ENCODE measurements around the gene S100P. TPM values are rescaled to one million over a fixed set of nuclear protein-coding genes. Genes with fewer than 3 reads are reported as not detected.
A peak's percentile ranks its signal among the peaks of the same experiment; 100 is the strongest.

Gene S100P
- total RNA-seq, 1 donor from 2014 or later: not detected

DNA sequence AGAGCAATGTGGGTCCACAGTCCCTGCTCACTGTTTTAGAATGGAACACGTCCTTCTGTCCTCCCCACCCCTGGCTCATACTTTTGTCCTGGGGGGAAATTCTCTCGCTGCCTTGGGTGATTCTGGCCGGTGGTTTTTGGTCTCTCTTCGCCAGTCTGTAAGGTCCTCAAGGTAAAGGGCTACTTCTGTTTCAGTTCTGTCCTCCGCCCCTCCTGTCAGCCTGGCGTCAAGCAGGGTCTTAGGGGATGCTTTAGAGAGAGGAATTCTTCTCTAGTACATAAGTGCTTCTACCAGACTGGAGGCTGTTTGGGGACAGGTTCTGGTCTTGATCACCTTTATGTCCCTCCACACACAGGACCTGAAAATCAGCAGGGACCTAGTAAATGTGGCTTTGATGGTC is 16.6 kb downstream of the S100P start:
- no peak for TF ChIP-seq EZH2 (IDR thresholded peaks at IDR 0.05)
- TF ChIP-seq EZH2phosphoT487 (IDR thresholded peaks at IDR 0.05): no peak
- TF ChIP-seq, protein P1, sequence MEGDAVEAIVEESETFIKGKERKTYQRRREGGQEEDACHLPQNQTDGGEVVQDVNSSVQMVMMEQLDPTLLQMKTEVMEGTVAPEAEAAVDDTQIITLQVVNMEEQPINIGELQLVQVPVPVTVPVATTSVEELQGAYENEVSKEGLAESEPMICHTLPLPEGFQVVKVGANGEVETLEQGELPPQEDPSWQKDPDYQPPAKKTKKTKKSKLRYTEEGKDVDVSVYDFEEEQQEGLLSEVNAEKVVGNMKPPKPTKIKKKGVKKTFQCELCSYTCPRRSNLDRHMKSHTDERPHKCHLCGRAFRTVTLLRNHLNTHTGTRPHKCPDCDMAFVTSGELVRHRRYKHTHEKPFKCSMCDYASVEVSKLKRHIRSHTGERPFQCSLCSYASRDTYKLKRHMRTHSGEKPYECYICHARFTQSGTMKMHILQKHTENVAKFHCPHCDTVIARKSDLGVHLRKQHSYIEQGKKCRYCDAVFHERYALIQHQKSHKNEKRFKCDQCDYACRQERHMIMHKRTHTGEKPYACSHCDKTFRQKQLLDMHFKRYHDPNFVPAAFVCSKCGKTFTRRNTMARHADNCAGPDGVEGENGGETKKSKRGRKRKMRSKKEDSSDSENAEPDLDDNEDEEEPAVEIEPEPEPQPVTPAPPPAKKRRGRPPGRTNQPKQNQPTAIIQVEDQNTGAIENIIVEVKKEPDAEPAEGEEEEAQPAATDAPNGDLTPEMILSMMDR (IDR thresholded peaks at IDR 0.05): no peak
- Histone ChIP-seq H3K9ac (no peak overlapping the region), H3K27ac (no peak overlapping the region), H3K27me3 (peaks cover 46% of the 10 kb centered on the region), H3K4me2 (peak overlapping the region; percentile 100), H3K4me3 (peak overlapping the region; percentile 88), H3K4me1 (peaks cover 16% of the 10 kb centered on the region), H2AFZ (replicated peaks) (peak overlapping the region; percentile 95), H3K9me3 (ENCODE audit: low read depth) (no peaks in the 10 kb centered on the region), H4K20me1 (ENCODE audit: low read depth) (peaks cover 26% of the 10 kb centered on the region), H3F3A (ENCODE audit: low read depth) (peaks cover 15% of the 10 kb centered on the region), H3K79me2 (ENCODE audit: low read depth) (peaks cover 43% of the 10 kb centered on the region), H3K36me3 (no peaks in the 10 kb centered on the region)
- peaks cover 2% of the 10 kb centered on the region for H3K27me3 Mint-ChIP-seq (ENCODE audit: insufficient read depth, low read depth)
- H3K9me3 Mint-ChIP-seq: peaks cover 2% of the 10 kb centered on the region
- peaks cover 35% of the 10 kb centered on the region for H3K36me3 Mint-ChIP-seq
- peak overlapping the region; percentile 99 for H3K4me3 Mint-ChIP-seq
- H3K27ac Mint-ChIP-seq: no peak overlapping the region
- DNase-seq (ENCODE audit: low spot score): peak; percentile 34
- H3K4me1 Mint-ChIP-seq: peaks cover 24% of the 10 kb centered on the region

- H3K9me3 ChIP-seq (ENCODE audit: low read depth): no peaks in the 10 kb centered on the region
- peaks cover 20% of the 10 kb centered on the region for H3F3A ChIP-seq (ENCODE audit: low read depth)
- no peak overlapping the region for H3K27ac Mint-ChIP-seq
- H3K4me3 Mint-ChIP-seq: peak overlapping the region; percentile 99
- no peak overlapping the region for H3K4me3 ChIP-seq
- peaks cover 26% of the 10 kb centered on the region for H4K20me1 ChIP-seq (ENCODE audit: low read depth)
- no peak for DNase-seq (ENCODE audit: low spot score)
- no peak overlapping the region for H3K9ac ChIP-seq
- H3K4me1 Mint-ChIP-seq: peaks cover 27% of the 10 kb centered on the region
- no peak overlapping the region for H3K27ac ChIP-seq
- no peaks in the 10 kb centered on the region for H3K36me3 ChIP-seq
- H3K9me3 Mint-ChIP-seq: no peaks in the 10 kb centered on the region
- H3K4me1 ChIP-seq: peaks cover 16% of the 10 kb centered on the region
- peaks cover 32% of the 10 kb centered on the region for H3K36me3 Mint-ChIP-seq
- peaks cover 46% of the 10 kb centered on the region for H3K27me3 ChIP-seq
- peak overlapping the region; percentile 100 for H3K4me2 ChIP-seq
- TF ChIP-seq EZH2 (IDR thresholded peaks at IDR 0.05): no peak
- TF ChIP-seq, protein P1 (IDR thresholded peaks at IDR 0.05): no peak
- no peak for TF ChIP-seq EZH2phosphoT487 (IDR thresholded peaks at IDR 0.05)
- H3K79me2 ChIP-seq (ENCODE audit: low read depth): peaks cover 36% of the 10 kb centered on the region
- peaks cover 2% of the 10 kb centered on the region for H3K27me3 Mint-ChIP-seq (ENCODE audit: insufficient read depth, low read depth)
- no peak overlapping the region for H2AFZ ChIP-seq (replicated peaks)
Observed at GRCh38 chr4:6710996-6711395, 17.3 kb downstream of the S100P start.

GRCh38 chr4:6714954-6715353 is 21.3 kb downstream of the S100P start:
- no peak overlapping the region for H3K9ac ChIP-seq
- DNase-seq (ENCODE audit: low spot score): no peak
- H3K4me3 ChIP-seq: no peak overlapping the region
- peaks cover 18% of the 10 kb centered on the region for H3K4me1 Mint-ChIP-seq
- H3K36me3 Mint-ChIP-seq: peaks cover 5% of the 10 kb centered on the region
- H3K4me2 ChIP-seq: no peak overlapping the region
- H3K36me3 ChIP-seq: no peaks in the 10 kb centered on the region
- peaks cover 5% of the 10 kb centered on the region for H3K4me1 ChIP-seq
- TF ChIP-seq, protein P1 (IDR thresholded peaks at IDR 0.05): no peak
- TF ChIP-seq EZH2phosphoT487 (IDR thresholded peaks at IDR 0.05) (no peak), EZH2 (IDR thresholded peaks at IDR 0.05) (no peak)
- peaks cover 24% of the 10 kb centered on the region for H4K20me1 ChIP-seq (ENCODE audit: low read depth)
- H3K79me2 ChIP-seq (ENCODE audit: low read depth): peaks cover 25% of the 10 kb centered on the region
- peaks cover 46% of the 10 kb centered on the region for H3K27me3 ChIP-seq
- H3K9me3 ChIP-seq (ENCODE audit: low read depth): no peaks in the 10 kb centered on the region
- peaks cover 28% of the 10 kb centered on the region for H3F3A ChIP-seq (ENCODE audit: low read depth)
- H3K4me3 Mint-ChIP-seq: peak overlapping the region; percentile 72
- H3K9me3 Mint-ChIP-seq: no peaks in the 10 kb centered on the region
- no peak overlapping the region for H3K27ac Mint-ChIP-seq
- no peak overlapping the region for H2AFZ ChIP-seq (replicated peaks)
- H3K27ac ChIP-seq: no peak overlapping the region
- peaks cover 2% of the 10 kb centered on the region for H3K27me3 Mint-ChIP-seq (ENCODE audit: insufficient read depth, low read depth)

All from neural progenitor cell (in vitro differentiated cells).